Measurements from ENCODE around the gene PLCL1.

PLCL1 gene

DNA sequence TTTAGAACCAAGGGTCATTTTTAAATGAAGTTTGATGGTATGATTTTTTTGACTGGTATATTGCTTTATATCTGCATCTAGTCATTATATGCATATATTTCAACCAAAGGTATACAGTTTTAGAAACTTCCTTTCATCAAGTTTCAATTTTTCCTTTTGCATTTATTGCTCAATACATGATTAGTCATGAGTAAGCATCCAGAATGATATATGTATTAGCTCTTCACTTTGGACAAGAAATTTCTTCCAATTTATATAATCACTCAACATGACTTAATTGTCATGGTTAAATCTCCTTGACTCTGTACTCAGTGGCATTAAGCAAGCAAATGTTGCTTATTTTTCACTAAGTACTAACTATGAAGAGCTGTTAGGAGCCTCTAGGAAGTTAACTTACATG, 123.6 kb downstream of the PLCL1 start:
- DNase-seq (ENCODE audit: low spot score): no peak

DNA sequence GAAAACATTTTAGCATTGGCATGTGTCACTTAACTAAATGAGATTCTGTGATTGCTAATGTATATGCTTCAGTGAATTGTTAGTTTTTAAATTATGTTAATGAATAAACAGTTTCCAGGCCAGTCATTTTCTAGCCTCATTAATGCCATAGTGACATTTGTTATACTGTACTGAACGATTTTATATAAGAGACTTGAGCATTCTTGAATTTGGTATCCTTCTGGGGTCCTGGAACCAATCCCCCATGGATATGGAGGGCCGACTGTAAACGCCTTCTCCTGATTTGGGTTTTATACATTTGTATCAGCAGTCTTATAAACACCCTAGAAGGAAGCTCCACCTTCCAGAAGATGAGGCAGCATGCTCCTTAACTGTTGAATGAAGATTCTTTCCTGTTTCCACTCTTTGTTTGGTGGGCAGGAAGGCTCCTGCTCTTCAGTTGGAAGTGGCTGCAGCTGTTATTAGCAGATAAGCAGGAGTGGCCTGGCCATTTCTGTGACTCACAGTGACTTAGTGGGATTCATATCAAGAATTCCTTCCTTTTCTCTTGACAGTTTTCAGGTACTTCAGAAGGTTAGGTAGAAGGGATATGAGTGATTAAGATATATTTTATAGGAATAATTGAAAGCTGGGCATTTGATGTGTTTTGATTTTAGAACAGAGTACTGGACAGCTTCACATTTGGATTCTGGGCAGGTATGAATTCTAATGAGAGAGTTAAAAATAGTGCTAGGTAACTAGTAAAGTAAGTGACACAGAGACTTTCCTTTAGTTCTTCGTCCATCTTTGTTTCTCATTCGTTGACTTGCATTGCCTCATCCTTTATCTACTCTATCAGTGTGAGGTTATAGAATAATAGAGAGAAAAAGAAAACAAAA, 124.9 kb downstream of the PLCL1 start:
- no peak for DNase-seq (ENCODE audit: low spot score)

DNA sequence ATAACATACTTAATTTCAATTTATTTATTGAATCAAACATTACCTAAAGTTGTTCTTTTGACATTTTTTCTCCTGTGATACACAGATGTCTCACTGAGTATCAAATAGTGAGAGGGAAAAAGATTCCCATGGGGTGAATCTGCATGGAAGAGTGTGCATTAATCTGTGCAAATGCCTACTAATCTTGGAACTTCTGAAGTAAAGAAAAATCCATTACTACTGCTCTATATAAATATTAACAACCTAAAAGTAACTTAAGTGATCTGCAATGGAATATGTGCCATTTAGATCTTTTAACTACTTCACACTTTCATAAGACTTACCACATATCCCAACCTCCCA, 125.5 kb downstream of the PLCL1 start:
- no peak for DNase-seq (ENCODE audit: low spot score)

DNA sequence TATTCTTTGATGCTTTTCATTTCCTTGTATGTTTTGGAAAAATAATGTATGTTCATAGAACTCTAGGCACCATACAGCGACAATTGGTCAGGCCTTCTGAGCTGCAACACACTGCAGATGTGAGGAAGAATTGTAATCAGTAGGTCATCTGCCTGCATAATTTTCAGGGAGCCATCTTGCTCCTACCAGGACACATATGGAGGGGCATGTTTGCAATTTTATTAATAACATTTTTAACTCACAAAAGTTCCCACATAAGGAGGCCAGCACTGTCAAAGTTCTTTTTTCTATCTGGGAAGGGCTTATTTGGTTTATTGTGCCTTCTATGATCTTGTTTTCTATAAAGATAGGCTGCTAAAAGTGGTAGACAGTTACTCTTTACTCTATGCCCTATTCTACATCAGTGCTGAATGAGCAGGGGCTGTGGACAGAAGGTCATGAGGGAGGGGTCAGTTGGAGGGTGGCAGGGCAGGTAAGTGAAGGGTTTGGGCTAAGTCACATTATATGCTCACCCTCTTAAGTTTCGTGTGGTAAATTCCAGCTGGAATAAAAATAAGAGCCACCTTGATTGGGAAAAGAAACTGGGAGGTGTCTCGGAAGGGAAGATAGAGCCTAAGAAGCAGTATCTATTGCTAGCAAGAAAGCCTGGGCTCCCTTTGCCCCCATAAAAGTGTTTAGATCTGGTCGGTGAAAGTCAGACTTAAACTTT, 126.3 kb downstream of the PLCL1 start:
- DNase-seq (ENCODE audit: low spot score): no peak

DNA sequence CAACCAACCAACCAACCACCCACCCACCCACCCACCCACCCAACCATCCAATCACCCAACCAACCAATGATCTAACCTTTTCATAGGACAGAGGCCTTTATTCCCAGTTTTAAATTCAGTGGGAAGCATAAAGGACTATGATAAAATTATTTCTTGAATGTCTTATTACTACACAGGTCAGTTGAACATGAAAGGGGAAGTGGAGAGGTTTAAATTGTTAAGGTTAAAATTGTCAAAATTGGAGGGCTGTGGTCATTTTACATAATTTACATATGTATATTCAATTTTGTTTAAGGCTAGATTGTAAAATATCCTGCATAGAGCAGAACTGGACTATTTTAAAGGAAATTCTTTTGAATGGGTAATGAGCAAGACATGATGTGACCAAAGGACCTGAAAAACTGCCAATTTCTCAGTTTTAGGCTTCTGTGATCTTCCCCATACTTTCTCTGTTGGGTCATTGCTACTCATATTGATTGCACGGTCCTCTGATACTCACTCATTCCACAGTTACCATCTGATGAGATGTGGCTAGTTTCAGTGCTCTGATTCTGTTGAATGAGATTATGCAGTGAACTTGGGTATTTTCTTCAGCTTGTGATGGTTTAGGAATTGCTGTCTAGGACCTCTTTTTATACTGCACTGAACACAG, 127.4 kb downstream of the PLCL1 start:
- DNase-seq (ENCODE audit: low spot score): peak; percentile 69

DNA sequence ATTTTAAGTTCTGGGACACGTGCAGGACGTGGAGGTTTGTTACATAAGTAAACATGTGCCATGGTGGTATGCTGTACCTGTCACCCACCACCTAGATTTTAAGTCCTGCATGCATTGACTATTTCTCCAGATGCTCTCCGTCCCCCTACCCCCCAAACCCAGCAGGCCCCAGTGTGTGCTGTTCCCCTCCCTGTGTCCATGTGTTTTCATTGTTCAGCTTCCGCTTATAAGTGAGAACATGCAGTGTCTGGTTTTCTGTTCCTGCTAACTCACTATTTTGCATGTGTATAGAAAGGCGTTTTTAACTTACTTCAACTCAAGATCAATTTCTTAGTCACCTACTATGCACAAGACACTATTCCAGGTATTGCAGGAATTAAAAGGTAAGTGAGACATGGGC, 128.0 kb downstream of the PLCL1 start:
- DNase-seq (ENCODE audit: low spot score): no peak

DNA sequence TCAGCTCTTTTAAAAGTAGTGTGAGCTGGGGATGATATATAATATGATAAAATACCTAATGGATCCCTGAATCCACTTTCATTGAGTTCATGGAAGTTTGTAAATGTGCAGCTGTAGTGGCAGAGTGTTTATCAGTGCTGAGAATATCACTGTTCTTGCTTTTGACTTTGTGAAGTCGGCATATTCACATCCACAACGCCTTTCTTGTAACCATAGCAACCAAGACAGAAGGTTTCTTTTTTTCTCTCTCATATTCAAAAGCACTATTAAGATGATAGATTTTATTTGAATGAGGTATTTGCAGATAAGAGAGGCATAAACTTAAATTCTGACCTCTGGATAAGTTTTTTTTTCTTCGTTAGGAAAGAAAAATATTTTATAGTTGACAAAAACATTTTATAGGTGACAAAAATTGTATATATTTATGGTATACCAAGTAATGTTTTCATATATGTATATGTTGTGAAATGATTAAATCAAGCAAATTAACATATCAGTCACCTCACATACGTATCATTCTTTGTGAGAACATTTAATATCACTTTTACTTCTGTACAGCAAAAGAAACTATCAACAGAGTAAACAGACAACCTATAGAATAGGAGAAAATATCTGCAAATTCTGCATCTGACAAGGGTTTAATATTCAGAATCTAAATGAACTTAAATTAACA, 130.0 kb downstream of the PLCL1 start:
- no peak for DNase-seq (ENCODE audit: low spot score)

DNA sequence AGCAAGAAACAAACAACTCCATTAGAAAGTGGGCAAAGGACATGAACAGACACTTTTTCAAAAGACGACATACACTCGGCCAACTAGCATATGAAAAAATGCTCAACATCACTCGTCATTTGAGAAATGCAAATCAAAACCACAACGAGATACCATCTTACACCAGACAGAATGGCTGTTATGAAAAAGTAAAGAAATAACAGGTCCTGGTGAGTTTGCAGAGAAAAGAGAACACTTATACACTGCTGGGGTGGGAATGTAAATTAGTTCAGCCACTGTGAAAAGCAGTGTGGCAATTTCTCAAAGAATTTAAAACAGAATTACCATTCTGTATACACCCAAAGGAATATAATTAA, 130.5 kb downstream of the PLCL1 start:
- DNase-seq (ENCODE audit: low spot score): no peak

DNA sequence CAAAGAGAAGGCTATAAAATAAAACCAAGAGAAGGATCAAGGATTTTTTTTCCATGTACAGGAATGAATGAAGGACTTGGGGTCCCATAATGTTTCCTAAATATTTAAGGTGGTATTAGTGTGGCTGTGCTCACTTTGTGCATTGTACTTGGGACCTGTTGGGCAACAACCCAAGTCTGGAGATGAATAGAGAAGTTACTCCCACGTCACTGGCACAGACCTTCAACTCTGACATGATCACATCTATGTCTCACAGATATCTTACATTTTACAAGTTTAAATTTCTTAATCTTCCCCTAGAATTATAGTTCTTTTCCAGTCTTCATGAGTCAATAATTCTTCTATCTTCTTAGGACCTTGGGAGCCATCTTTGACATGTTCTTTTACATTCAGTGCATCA, 133.4 kb downstream of the PLCL1 start:
- no peak for DNase-seq (ENCODE audit: low spot score)

DNA sequence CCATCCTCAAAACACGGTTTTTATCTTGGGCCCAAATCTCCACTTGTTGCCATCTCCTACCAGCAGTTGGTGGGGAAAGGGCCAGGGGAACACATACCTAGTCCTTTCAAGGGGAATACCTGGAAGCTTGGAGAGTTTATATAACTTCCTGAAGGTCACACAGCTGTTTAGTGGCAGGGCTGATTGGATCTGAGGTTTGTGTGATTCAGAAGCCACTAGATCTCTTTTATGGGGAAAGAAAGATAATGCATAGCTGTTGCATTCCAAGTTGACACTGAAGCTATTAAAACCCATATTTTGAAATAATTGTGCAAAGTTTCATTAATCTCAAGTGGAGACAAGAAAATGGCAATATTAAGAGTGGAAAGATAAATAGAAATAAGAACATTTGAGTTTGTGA, 134.2 kb downstream of the PLCL1 start:
- no peak for DNase-seq (ENCODE audit: low spot score)

DNA sequence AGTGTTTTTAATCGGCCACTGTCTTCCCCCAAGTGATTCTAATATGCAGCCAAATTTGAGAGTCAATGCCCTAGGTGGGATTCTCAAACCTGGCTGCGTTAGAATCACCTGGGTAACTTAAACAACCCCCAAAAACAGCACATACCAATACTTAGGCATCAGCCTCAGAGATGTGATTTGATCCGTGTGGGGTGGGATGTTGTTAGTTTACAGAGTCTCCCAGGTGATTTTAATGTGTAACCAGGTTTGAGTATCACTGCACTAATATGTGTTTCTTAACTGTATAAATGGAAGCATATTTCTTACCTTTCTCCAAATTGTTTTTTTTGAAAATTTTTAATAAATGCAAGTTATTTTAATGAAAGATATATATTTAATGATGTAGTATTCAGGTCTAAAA, 135.4 kb downstream of the PLCL1 start:
- DNase-seq (ENCODE audit: low spot score): no peak

DNA sequence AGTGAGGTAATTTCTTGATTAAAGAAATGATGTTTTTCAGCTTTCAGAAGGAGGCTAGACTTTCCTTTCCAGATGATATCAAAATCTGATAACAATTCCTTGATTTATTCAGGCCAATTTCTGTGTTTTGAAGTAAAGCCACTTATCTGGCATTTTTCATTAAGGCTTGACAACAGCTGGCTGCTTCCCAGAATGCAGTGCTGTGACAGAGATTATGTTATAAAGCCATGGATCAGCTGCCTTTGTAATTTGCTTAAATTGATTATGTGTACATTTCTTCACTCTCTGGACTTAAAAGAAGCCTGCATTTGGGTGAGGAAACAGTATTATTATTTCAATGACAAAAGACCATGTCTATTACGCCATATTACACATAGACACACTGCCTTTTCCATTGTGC, 136.0 kb downstream of the PLCL1 start:
- no peak for DNase-seq (ENCODE audit: low spot score)

DNA sequence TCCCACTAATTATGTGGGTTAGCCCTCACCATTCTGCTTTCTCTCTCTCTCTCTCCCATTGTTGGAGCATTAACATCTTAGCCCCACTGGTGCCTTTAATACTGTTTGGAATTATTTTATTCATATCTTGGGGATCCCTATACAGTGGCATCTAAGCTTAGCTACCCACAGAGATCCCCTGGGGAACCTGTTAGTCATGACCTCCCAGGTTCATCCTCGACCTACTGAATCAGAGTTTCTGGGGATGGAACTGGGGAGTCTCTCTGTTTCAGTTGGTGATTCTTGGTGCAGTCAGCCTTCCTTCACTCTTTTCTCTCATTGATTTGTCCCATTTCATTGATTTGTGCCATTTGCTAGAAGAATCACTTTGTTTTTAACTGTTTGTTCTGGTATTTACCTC, 137.3 kb downstream of the PLCL1 start:
- no peak for DNase-seq (ENCODE audit: low spot score)

DNA sequence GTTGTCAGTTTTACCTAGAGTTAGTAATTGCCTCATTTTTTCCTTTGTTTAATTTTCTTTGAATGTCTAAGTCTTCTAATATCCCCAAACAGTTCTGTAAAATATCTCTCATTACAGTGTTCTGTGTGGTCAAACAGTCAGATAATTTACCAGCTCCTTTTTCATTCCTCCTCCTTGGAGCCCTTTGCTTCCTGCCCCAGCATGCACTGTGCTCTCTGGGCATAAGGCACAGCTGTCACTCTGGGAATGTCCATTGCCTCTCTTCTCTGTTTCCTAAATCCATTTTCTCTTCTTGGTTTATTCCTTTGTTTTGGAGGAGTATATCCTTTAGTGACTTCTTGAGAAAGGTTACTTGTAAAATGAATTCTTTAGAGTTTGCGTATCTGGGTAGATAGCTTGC, 139.3 kb downstream of the PLCL1 start:
- no peak for DNase-seq (ENCODE audit: low spot score)

DNA sequence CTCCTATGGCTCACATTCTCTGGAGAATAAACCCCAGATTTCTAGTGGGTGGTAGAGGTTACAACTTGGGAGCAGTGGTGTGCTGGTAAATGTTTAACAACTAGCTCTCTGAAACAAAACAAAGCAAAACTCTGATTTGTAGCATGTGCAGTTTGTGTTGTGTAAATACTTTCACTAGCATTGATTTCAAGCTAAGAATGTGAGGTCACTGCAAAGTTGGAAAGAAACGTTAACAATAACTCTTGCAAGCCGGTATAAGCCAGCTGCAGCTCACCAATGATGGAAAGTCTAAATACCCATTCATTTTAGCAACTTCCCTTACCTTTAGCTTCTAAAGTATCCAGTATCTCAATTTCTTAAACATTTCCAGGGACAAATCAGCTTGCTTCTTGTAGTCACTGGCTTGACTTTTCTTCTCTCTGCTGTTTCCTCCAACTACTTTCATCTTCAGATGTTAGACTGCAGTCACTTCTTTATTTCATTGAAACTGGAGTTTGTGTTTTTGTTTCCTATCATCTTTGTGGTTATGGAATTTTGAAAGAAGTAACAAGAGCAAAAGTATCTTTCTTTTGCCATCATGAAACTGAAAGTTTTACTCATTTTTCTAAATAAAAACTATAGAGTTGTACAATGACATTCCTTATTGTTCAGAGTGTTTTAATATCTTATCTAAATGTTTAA, 140.2 kb downstream of the PLCL1 start:
- no peak for DNase-seq (ENCODE audit: low spot score)

DNA sequence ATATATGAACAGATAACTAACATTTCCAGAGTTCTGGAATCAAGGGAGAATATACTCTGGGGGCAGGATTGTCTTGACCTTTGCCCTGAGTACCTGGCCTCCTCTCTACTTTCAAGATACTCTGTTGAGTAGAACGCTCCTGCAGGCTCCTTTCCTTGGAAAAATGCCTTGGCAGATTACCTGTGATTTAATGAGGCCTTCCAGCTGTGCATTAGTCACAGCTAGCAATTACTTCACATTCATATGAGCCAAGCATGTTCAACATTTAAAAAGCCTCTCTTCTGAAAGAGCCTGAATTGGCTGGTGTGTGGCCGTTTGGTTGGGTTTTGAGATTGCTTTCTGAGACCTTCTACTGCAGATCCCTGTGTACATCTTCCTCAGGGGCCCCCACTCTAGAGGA, 142.2 kb downstream of the PLCL1 start:
- DNase-seq (ENCODE audit: low spot score): no peak

DNA sequence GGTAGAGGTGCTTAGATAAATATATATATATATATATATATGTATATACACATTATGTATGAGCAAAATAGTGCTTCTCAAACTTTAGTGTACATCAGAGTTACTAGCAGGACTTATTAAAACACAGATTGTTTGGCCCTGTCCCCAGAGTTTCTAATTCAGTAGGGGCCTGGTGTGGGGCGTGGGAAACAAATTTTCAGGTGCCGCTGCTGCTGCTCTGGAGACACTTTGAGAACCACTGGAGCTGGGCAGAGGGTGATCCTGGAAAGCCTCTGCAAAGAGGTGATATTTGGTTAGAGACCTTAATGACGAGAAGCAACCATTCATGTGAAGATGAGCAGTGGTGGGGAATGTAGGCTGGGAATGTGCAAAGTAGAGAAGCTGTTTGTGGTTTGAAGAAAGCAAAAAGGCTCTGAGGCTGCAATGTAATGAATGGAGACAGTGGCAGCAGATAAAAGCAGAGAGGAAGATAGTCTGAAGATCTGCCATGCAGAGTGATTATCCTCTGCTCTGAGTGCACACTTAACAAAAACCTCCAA, 142.9 kb downstream of the PLCL1 start:
- no peak for DNase-seq (ENCODE audit: low spot score)

DNA sequence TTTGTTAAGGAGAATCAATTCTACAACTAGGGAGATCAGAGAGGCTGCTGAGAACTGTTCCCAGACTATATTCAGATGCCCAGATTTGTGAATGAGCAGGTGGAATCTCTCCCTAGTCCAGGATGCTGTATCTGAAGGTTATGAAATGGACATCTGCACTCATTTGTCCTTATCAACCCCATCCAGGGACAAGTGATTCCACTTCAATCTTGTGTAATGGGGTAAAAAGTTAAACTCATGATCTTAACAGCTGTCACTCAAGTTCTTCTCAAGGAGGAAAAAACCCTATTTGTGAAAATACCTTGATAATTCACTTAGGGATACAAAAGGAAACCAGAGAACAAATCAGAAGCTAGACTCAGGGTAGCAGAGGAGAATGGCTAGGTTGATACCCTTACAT, 144.8 kb downstream of the PLCL1 start:
- DNase-seq (ENCODE audit: low spot score): no peak

DNA sequence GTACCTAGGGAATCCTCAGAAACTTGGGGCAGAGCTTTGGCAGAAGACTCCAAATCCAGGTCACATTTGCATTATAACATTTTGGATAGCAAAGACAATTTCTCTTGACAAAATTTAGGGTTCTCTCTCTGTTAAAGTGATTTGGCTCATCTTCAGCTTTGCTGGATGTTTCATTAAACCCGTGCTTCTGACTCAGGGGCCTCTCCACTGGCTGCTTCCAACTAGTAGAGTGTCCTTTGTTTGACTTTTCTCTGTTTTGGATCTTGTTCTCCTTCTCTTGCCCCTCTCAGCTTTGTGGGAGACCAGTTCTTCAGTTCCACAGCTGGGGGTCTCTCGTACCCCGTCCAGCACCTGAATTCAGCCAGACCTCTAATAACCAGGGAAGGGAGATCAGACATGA, 145.6 kb downstream of the PLCL1 start:
- no peak for DNase-seq (ENCODE audit: low spot score)

DNA sequence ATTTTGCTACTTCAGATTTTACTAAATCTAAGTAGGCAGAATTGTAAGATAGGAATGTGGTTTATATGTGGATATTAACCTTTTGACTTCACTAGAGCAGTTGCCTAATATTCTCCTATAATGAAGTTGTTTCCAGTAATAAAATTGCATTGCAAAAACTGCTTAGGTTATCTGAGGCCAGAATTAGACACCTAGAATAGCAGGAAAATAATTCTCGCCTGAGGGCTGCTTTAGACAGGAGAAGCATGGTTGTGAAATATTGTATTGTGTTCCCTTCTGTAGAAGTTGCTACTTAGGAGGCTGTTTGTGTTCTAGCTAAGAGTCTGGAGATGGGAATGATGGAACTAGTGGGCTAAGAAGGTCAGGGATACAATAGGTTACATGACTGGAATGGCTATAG, 146.3 kb downstream of the PLCL1 start:
- no peak for DNase-seq (ENCODE audit: low spot score)

DNA sequence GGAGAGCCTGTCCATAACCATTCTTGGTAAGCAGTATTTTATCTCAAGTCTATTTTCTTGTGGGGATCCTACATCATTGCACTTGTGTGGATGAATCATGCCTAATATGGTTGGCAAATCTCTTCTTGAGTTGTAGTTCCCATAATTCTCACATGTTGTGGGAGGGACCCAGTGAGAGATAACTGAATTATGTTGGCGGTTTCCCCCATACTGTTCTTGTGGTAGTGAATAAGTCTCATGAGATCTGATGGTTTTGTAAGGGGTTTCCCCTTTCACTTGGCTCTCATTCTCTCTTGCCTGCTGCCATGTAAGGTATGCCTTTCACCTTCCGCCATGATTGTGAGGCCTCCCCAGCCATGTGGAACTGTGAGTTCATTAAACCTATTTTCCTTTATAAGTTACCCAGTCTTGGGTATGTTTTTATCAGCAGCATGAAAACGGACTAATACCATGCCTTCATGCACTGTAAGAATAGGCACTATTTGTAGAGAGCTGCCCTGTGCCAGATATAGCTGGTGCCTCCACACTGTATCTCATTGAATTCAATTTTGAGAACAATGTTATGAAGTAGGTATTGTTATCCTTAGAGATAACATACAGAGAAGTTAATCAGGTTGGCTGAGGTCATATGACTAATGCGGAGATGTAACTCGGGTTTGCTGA, 148.3 kb downstream of the PLCL1 start:
- DNase-seq (ENCODE audit: low spot score): no peak

Data from AG20443 (cell line).